OCI-LY1 (cell line): Measurements from ENCODE around the gene FILIP1.

ENCODE experiments used
- EZH2 ChIP-seq: fragments of 200-600 bp; sonication (generic), shearing (Covaris generic); IDR thresholded peaks from 2 replicates; pipeline ENCODE4 v1.8.0; 2017; ENCODE audit warnings: borderline replicate concordance, mixed run types, mild to moderate bottlenecking, antibody characterized with exemption, low read length, moderate library complexity, mixed read lengths
- TF ChIP-seq, protein P1 (sequence below): fragments of 200-600 bp; sonication (generic), shearing (Covaris generic); IDR thresholded peaks from 2 replicates; pipeline ENCODE4 v1.5.1; 2017; ENCODE audit warnings: mild to moderate bottlenecking, antibody characterized with exemption, low read length, moderate library complexity, mixed read lengths

DNA sequence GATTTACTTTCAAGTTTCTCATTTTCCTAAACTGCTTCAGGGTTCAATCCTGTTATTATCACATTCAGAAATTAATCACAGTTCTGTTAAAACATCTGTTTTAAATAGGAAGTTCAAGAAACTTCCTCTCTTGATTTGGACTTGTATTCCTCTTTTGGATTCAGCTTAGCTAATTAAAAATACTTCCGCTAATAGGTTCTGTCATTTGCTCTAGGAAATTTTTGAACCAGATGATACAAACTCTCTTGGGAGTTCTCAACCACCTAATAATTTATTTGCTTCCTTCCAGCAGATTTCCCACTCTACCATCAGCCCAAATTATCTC is 193.1 kb downstream of the FILIP1 start:
- TF ChIP-seq, protein P1, sequence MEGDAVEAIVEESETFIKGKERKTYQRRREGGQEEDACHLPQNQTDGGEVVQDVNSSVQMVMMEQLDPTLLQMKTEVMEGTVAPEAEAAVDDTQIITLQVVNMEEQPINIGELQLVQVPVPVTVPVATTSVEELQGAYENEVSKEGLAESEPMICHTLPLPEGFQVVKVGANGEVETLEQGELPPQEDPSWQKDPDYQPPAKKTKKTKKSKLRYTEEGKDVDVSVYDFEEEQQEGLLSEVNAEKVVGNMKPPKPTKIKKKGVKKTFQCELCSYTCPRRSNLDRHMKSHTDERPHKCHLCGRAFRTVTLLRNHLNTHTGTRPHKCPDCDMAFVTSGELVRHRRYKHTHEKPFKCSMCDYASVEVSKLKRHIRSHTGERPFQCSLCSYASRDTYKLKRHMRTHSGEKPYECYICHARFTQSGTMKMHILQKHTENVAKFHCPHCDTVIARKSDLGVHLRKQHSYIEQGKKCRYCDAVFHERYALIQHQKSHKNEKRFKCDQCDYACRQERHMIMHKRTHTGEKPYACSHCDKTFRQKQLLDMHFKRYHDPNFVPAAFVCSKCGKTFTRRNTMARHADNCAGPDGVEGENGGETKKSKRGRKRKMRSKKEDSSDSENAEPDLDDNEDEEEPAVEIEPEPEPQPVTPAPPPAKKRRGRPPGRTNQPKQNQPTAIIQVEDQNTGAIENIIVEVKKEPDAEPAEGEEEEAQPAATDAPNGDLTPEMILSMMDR = no peak
- TF ChIP-seq EZH2 = no peak
